Embryonic facial prominence (tissue), 1 donor: ENCODE measurements around the gene USP9X.
A peak's percentile ranks its signal among the peaks of the same experiment; 100 is the strongest.
"Not testable (repeated sequence)": the region's sequence is repeated elsewhere in the genome, so short reads cannot be mapped to it uniquely, and the experiment has no call there.

Experiments
- DNase-seq: peaks from one replicate; pipeline ENCODE4 v3.0.0-alpha.2; 2016; ENCODE audit errors: extremely low spot score

Gene USP9X

GRCh38 chrX:41084893-41085511 is at the start of gene USP9X:
USP9X (plus strand) TSS chrX:41085445; CDS start chrX:41123629, 38,184 bp downstream.
- peak; percentile 83 for DNase-seq

- DNase-seq, result no peak
Observed at GRCh38 chrX:41035582-41035981, 49.7 kb upstream of the USP9X start.

- DNase-seq, result no peak
Observed at GRCh38 chrX:41036668-41037326, 48.4 kb upstream of the USP9X start.

- DNase-seq, result no peak
Observed at GRCh38 chrX:41043196-41043595, 42.0 kb upstream of the USP9X start.

- no peak for DNase-seq
Observed at GRCh38 chrX:41043674-41044345, 41.4 kb upstream of the USP9X start.

GRCh38 chrX:41045960-41046567 is 39.2 kb upstream of the USP9X start:
- DNase-seq, result no peak

GRCh38 chrX:41047878-41048534 is 37.2 kb upstream of the USP9X start:
- no peak for DNase-seq

GRCh38 chrX:41050359-41050758 is 34.9 kb upstream of the USP9X start:
- DNase-seq, result no peak

GRCh38 chrX:41051288-41051687 is 34.0 kb upstream of the USP9X start:
- no peak for DNase-seq

- no peak for DNase-seq
Observed at GRCh38 chrX:41055740-41056139, 29.5 kb upstream of the USP9X start.

- not testable (repeated sequence) for DNase-seq
Observed at GRCh38 chrX:41063276-41063675, 22.0 kb upstream of the USP9X start.

- no peak for DNase-seq
Observed at GRCh38 chrX:41064018-41064417, 21.2 kb upstream of the USP9X start.

GRCh38 chrX:41066391-41066790 is 18.9 kb upstream of the USP9X start:
- no peak for DNase-seq

GRCh38 chrX:41066969-41067368 is 18.3 kb upstream of the USP9X start:
- DNase-seq, result no peak

GRCh38 chrX:41067721-41068120 is 17.5 kb upstream of the USP9X start:
- DNase-seq, result no peak

GRCh38 chrX:41076742-41077141 is 8.5 kb upstream of the USP9X start:
- no peak for DNase-seq

- DNase-seq, result no peak
Observed at GRCh38 chrX:41081821-41082220, 3.4 kb upstream of the USP9X start.

GRCh38 chrX:41082783-41083182 is 2.5 kb upstream of the USP9X start:
- DNase-seq, result no peak

GRCh38 chrX:41084044-41084892 is 977 bp upstream of the USP9X start:
- DNase-seq, result peak; percentile 82

- no peak for DNase-seq
Observed at GRCh38 chrX:41085512-41085877, 250 bp downstream of the USP9X start.
